UCSD-AML1 (cell line): Measurements from ENCODE around the gene RAE1.
"Not testable (repeated sequence)": the region's sequence is repeated elsewhere in the genome, so short reads cannot be mapped to it uniquely, and the experiment has no call there.

ENCODE experiments used
- DNase-seq: peaks from one replicate; lab custom pipeline; 2025; ENCODE audit not compliant: unreplicated experiment; lab: John Stamatoyannopoulos, UW

Gene RAE1

DNA sequence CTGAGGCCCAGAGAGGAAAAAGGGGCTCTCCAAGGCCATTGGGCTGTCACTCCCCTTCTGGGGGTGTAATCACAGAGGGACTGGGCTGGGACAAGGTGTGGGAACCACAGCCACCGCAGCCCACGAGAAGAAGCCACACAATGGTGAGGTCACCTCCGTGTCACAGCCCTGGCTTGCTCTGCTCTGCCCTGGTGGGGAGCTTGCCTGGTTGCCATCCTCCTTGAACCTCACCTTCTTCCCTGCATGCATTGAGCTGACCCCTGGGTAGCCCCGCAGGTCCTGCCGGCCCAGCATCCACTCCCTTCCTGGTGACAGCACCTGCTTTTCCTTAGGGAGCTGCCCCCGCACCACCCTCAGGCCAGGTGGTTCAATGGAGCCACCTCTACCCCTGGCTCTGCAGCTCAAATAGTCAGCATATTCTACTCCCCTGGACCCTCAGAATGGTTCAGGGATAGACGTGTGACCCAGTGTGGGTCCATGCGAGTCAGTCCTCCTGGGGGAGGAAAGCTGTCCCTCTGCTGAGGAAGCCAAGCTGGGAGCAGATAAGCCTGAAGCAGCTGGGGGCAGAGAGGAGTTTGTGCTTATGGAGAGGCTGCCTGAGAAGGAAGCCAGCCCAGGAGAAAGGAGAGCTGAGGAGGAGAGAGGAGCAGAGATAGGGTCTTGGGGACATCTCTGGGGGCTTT is 61.4 kb downstream of the RAE1 start:
- DNase-seq = no peak

- no peak for DNase-seq
These were observed 62.9 kb downstream of the RAE1 start for GRCh38 chr20:57413986-57414385.

- no peak for DNase-seq
These were observed 64.0 kb downstream of the RAE1 start for GRCh38 chr20:57414867-57415592.

DNA sequence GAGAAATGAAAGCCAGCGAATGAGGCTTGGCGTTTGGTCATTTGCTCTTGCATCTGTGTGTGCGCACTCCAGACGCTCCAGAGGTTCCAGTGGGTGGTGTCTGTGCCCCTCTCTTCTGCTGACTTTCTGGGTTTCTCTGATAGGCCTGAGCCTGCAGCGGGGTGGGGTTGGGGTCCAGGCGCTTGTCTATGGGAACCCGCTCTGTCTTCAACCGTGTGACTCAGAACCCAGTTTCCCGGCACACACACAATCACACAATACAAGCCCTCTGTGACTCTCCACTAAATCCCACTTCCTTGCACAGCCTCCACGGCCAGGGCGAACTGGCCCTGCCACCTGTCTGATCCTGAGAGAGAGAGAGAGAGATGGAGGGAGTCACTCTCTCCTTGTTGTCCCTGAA is 64.7 kb downstream of the RAE1 start:
- no peak for DNase-seq

GRCh38 chr20:57416296-57417022 is 65.4 kb downstream of the RAE1 start:
- no peak for DNase-seq

DNA sequence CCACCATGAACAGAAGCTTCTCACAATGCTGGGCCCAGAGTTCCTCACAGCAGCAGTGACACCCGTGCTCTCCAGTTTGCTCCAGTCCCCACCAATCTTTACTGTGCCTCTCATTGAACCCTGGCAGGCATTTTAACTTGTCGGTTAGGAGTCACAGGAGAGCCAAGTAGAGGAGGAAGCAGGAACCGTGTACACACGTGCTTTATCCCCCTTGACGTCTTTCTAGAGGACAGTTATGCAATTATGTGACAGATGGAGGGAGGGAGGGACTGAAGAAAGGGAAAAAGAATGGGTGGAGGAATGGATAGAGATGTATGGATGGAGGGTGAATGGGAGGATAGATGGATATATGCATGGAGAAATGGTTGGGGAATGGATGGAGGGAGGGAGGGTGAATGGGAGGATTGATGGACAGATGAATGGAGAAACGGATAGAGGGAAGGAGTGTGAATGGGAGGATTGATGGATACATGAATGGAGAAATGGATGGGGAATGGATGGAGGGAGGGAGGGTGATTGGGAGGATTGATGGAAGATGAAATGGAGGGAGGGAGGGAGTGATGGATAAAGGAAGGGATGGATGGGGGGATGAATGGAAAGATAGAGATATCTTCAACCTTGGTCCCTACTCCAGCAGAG is 66.1 kb downstream of the RAE1 start:
- DNase-seq = no peak

DNA sequence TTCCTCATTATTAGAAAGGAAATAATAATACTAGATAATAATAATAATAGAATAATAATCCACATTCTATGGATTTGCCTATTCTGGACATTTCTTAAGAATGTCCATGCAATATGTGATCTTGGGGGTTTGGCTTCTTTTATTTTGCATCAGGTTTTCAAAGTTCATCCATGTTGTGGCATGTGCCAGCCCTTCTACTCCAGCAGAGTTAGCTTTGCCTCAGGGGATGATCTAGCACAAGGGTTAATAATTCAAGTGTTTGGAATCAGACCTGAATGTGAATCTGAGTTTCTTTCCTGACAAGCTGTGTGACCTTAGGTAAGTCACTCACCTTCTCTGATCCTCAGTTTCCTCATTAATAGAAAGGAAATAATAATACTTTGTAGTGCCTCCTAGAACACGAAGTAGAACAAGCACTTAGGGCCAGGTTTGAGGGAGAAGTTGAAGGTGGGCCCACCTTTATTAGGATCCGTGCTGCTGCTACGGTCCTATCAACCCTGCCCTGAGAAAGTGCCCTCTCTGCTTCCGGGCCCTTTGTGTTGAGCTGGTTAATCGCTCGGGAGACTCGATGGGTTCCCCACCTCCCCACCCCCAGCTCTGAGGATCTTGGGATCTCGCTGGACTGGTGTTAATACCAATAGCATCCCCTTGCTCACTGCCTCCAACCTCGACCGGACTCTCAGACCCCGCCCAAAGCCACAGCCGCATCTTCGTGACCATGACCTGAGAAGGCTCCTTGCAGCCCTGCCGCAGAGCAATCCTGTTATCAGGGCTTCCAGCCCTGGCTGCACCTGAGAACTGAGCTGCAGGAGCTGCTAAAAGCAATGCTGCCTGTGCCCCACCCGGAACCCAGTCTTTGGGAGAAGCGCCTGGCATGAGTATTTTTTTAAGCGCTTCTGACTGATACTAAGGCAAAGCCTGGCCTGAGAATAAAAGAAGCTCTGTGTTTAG is 67.0 kb downstream of the RAE1 start:
- DNase-seq = no peak

DNA sequence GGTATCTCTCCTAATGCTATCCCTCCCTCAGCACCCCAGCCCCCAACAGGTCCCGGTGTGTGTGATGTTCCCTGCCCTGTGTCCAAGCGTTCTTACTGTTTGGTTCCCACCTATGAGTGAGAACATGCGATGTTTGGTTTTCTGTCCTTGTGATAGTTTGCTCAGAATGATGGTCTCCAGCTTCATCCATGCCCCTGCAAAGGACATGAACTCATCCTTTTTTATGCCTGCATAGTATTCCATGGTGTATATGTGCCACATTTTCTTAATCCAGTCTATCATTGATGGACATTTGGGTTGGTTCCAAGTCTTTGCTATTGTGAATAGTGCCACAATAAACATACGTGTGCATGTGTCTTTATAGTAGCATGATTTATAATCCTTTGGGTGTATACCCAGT is 68.4 kb downstream of the RAE1 start:
- not testable (repeated sequence) for DNase-seq

DNA sequence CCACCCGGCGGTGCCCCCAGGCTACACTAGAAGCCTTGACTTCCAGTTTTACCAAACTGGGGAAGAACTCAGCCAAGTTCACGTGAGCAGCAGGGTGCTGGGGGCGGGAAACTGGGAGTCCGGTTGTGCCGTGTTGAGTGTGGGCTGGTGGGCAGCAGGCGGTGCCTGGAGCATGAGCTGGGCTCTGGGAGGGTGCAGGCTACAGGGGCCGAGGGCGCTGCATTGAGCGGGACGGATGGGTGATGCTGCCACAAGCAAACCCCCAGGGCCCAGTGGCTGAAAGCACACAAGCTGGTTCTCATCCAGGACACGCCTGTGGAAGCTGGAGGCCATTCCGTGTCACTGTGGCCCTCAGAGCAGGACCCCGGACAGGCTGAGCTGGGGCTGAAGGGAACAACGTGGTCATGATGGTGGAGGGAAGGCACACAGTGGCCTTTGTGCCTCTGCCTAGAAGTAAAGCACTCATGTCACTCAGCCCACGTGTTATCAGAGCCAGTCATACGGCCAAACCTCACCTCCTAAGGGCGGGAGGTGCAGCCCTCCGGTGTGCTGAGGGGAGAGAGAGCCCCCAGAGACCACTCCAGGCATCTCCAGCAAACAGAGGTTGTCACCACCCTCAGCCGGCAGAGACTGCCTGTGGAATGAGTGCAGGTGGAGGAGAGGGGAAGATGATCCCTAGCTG is 69.7 kb downstream of the RAE1 start:
- no peak for DNase-seq

GRCh38 chr20:57421253-57422220 is 70.5 kb downstream of the RAE1 start:
- DNase-seq = no peak

DNA sequence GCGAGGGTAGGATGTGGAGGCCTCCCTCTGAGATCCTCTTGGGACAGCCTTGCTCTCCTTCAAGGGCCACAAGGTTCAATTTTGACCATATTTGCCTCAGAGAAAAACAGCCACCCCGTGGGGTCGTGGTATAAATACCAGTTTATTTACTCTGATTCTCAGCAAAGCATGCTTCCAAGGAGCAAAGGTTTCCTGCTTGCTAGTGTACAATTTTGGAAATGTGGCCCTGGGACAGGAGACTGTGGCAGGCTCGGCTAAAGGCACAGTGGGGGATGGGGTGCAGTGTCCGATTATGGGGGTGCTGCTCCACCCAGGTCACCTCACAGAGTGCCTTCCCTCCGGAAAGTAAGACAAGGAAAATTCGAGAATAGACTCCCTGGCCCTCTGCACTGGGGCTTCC is 71.2 kb downstream of the RAE1 start:
- DNase-seq = no peak

DNA sequence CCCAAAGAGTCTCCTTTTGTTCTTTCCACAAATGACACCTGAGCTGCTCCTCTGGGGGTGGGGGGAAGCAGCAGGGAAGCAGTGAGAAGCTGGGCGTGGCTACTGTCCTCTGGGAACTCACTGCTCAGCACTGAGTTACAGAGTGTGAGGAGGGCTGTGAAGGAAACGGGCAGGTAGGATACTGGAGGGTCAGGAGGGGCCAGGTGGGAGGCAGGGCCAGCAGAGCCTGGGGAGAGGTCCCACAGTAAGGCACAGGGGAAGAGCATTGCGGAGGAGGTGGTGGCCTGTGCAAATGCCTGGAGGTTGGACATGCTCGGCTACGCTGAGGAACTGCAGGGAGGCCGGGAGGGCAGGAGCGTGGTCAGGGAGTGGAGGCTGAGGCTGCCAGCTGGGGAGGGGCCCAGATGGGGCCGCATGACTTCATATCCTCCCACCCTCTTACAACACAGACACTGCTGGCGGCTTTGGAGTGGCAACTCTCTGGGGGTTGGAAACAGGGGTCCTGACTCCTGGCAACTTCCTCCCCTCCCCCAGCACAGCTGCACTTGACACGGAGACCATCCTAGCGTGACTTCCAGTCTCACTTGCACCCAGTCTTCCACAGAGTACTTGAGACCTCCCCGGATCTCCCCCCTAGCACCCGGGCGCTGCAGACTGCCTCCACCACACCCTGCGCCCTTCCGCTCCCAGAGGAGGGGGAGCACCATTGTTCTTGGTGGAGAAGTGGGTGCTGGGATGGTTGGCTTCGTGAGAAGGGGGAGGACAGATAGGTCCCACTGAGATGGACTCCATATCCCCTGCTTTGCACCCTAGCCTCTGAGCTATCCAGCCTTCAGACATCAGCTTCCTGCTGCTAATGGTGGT is 74.3 kb downstream of the RAE1 start:
- DNase-seq = peak; percentile 34

DNA sequence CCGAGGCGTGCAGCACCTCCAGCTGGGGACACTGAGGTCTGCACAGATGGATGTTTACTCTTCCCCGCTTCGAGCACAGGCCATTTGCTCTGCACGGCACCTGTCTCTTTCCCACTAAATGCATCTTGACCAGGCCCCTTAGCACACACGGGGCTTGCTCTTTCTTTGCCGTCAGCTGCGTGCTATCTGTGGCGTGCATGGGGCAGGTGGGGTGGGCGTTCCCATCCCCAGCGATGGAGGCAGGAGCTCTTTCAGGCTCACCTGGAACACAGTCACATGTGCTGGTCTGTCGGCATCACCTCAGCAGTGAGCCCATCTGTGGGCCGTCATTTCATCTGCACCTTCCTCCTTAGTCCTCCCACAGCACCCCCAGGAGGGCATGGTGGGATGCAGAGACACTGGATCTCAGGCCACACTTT is 75.2 kb downstream of the RAE1 start:
- no peak for DNase-seq

GRCh38 chr20:57426831-57427230 is 75.8 kb downstream of the RAE1 start:
- DNase-seq = no peak

- DNase-seq = no peak
These were observed 77.5 kb downstream of the RAE1 start for GRCh38 chr20:57428324-57429158.
